SK-N-SH treated with all-trans-retinoic acid at 6 μM for 48 hours (cell line): Measurements from ENCODE around the gene MBNL2.

Source experiments
- ATAC-seq: fragments of 200-7000 bp; cut with Tn5 transposase; 3 replicates; pipeline ENCODE4 v1.9.1; 2020; ENCODE audit warnings: mild to moderate bottlenecking, moderate library complexity
- ARNTL ChIP-seq: fragments of 450-650 bp; formaldehyde crosslinking; IDR thresholded peaks from 2 replicates; pipeline ENCODE4 v1.5.0; 2020; ENCODE audit warnings: low read depth, mild to moderate bottlenecking, moderate library complexity, borderline replicate concordance
- CSDC2 ChIP-seq: fragments of 250-450 bp; sonication (Bioruptor Pico); IDR thresholded peaks from 2 replicates; pipeline ENCODE4 v1.5.0; 2020; ENCODE audit warnings: mild to moderate bottlenecking, moderate library complexity
- ESRRG ChIP-seq: fragments of 250-450 bp; sonication (Bioruptor Pico); IDR thresholded peaks from 2 replicates; pipeline ENCODE4 v1.6.1; 2021; ENCODE audit warnings: mild to moderate bottlenecking
- GLIS3 ChIP-seq: fragments of 250-450 bp; sonication (Bioruptor Pico); IDR thresholded peaks from 2 replicates; pipeline ENCODE4 v1.5.0; 2020; ENCODE audit warnings: mild to moderate bottlenecking, moderate library complexity
- ISL1 ChIP-seq: fragments of 250-450 bp; sonication (Bioruptor Pico); IDR thresholded peaks from 2 replicates; pipeline ENCODE4 v2.1.2; 2022; ENCODE audit warnings: mild to moderate bottlenecking, moderate library complexity
- OSR1 ChIP-seq: fragments of 250-450 bp; sonication (Bioruptor Pico); IDR thresholded peaks from 2 replicates; pipeline ENCODE4 v1.8.0; 2022; ENCODE audit warnings: moderate library complexity, mild to moderate bottlenecking, inconsistent platforms
- PPARA ChIP-seq: fragments of 250-450 bp; sonication (Bioruptor Pico); IDR thresholded peaks from 2 replicates; pipeline ENCODE4 v1.5.0; 2020; ENCODE audit warnings: mild to moderate bottlenecking, borderline replicate concordance
- SNAI2 ChIP-seq: fragments of 250-450 bp; sonication (Bioruptor Pico); IDR thresholded peaks from 2 replicates; pipeline ENCODE4 v1.5.0; 2020; ENCODE audit warnings: mild to moderate bottlenecking, moderate library complexity
- TCF4 ChIP-seq: fragments of 250-450 bp; sonication (Bioruptor Pico); IDR thresholded peaks from 2 replicates; pipeline ENCODE4 v1.8.0; 2021; ENCODE audit warnings: mild to moderate bottlenecking, moderate library complexity, borderline replicate concordance
- TOX ChIP-seq: fragments of 250-450 bp; sonication (Bioruptor Pico); IDR thresholded peaks from 2 replicates; pipeline ENCODE4 v1.8.0; 2021; ENCODE audit warnings: mild to moderate bottlenecking, moderate library complexity, borderline replicate concordance
- ZC3H10 ChIP-seq: fragments of 250-450 bp; sonication (Bioruptor Pico); IDR thresholded peaks from 2 replicates; pipeline ENCODE4 v1.5.1; 2021; ENCODE audit warnings: mild to moderate bottlenecking, moderate library complexity
- ZFP3 ChIP-seq: fragments of 250-450 bp; sonication (Bioruptor Pico); IDR thresholded peaks from 2 replicates; pipeline ENCODE4 v1.5.0; 2020; ENCODE audit warnings: mild to moderate bottlenecking, moderate library complexity
- ZFP30 ChIP-seq: fragments of 450-650 bp; formaldehyde crosslinking; IDR thresholded peaks from 2 replicates; pipeline ENCODE4 v1.5.0; 2022; ENCODE audit warnings: mild to moderate bottlenecking, moderate library complexity
- ZNF565 ChIP-seq: fragments of 450-650 bp; formaldehyde crosslinking; conservative IDR thresholded peaks from 2 replicates; pipeline ENCODE4 v1.5.0; 2020; ENCODE audit warnings: low read depth, mild to moderate bottlenecking, moderate library complexity
- ZNF70 ChIP-seq: fragments of 450-650 bp; formaldehyde crosslinking; IDR thresholded peaks from 2 replicates; pipeline ENCODE4 v1.5.0; 2020; ENCODE audit warnings: mild to moderate bottlenecking, moderate library complexity
- ZNF8 ChIP-seq: fragments of 450-650 bp; formaldehyde crosslinking; IDR thresholded peaks from 2 replicates; pipeline ENCODE4 v1.5.0; 2020; ENCODE audit warnings: mild to moderate bottlenecking, moderate library complexity
- TF ChIP-seq, protein P1 (sequence below): fragments of 250-450 bp; sonication (Bioruptor Pico); IDR thresholded peaks from 2 replicates; pipeline ENCODE4 v1.8.0; 2021; ENCODE audit warnings: low read depth, mild to moderate bottlenecking, moderate library complexity, borderline replicate concordance
- TF ChIP-seq, protein P2 (sequence below): fragments of 250-450 bp; sonication (Bioruptor Pico); IDR thresholded peaks from 2 replicates; pipeline ENCODE4 v1.8.0; 2020; ENCODE audit warnings: mild to moderate bottlenecking, moderate library complexity, borderline replicate concordance
- TF ChIP-seq, protein P3 (sequence below): fragments of 250-450 bp; sonication (Bioruptor Pico); IDR thresholded peaks from 2 replicates; pipeline ENCODE4 v1.5.1; 2020; ENCODE audit warnings: low read depth, mild to moderate bottlenecking, moderate library complexity

MBNL2 gene

DNA sequence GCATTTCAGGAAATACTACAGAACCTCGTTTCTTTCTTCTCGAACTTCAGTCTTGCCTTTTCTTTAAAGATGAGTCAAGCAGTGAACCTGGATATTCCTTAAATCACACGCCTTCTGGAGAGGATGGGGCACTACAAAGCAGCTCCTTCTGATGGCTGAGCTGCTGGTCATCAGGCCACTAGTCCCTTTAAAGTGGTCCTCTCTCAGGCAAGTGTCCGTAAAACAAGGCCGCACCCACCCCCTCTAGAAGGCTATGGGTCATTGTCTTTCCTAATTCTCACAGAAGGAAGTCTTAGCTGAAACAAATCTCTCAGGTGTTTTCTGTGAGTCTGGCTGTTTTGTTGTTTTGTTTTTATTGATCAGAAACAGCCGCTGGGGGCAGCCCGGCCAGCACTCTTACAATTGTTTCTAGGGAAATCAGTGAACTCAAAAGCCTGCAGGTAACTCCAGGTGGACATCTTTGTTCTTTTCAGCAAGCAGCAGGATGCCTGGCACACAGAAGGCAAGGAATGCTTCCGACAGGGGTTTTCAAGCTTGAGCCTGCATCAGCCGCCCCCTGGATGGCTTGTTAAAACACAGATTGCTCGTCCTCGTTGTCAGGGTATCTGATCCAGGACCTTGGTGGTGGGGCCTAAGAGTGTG is 45.4 kb downstream of the MBNL2 start (continued):
- TF ChIP-seq, protein P1, sequence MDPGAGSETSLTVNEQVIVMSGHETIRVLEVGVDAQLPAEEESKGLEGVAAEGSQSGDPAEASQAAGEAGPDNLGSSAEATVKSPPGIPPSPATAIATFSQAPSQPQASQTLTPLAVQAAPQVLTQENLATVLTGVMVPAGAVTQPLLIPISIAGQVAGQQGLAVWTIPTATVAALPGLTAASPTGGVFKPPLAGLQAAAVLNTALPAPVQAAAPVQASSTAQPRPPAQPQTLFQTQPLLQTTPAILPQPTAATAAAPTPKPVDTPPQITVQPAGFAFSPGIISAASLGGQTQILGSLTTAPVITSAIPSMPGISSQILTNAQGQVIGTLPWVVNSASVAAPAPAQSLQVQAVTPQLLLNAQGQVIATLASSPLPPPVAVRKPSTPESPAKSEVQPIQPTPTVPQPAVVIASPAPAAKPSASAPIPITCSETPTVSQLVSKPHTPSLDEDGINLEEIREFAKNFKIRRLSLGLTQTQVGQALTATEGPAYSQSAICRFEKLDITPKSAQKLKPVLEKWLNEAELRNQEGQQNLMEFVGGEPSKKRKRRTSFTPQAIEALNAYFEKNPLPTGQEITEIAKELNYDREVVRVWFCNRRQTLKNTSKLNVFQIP (CRISPR knock-in tag), result no peak
- TF ChIP-seq ISL1 (CRISPR knock-in tag), result no peak
- no peak for TF ChIP-seq TCF4 (CRISPR knock-in tag)
- no peak for TF ChIP-seq ZFP30 (CRISPR knock-in tag)
- TF ChIP-seq CSDC2 (CRISPR knock-in tag), result no peak
- TF ChIP-seq ARNTL (CRISPR knock-in tag), result no peak
- TF ChIP-seq ZNF8 (CRISPR knock-in tag), result no peak
- TF ChIP-seq SNAI2 (CRISPR knock-in tag), result no peak
- TF ChIP-seq, all 23 proteins: peak for 0

DNA sequence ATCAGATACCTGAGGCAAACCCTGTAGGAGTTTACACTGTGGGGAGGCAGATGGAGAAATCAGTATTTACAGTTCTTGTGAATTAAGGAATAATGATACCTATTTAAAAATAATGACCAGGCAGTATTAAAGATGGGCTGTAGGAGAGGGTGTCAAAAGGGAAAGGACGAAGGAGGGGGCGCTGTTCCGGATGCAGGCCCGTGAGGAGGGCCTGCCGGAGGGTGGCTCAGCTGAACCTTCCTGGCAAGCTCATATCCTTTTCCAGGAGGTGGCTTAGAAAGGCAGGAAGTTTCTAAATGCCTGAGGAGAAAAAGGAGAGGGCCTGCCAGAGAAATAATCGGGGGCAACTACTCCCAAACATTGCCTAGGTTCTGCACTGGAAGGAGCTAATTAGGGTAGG is 46.6 kb downstream of the MBNL2 start:
- TF ChIP-seq ESRRG (CRISPR knock-in tag), result no peak
- TF ChIP-seq TOX (CRISPR knock-in tag), result no peak
- no peak for TF ChIP-seq ARNTL (CRISPR knock-in tag)
- ATAC-seq, result no peak

DNA sequence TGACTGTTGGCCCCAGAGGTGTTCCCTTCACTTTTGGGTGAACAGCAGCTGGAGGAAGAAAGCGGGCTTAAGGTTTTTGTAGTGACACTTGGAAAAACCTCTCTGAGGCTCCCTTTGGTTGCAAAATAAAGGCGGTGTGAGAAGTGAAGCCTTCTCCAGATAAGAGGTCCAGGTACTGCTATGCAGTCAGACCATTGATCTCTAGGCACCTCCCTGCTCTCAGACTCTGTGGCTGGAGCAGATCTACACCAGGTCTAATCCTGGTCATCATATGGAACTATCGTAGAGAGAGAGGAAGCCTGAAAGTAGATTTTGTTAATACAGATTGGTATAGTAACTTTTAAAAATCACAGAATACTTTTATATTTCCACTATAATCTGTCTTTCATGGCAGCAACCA is 47.5 kb downstream of the MBNL2 start:
- TF ChIP-seq, protein P2, sequence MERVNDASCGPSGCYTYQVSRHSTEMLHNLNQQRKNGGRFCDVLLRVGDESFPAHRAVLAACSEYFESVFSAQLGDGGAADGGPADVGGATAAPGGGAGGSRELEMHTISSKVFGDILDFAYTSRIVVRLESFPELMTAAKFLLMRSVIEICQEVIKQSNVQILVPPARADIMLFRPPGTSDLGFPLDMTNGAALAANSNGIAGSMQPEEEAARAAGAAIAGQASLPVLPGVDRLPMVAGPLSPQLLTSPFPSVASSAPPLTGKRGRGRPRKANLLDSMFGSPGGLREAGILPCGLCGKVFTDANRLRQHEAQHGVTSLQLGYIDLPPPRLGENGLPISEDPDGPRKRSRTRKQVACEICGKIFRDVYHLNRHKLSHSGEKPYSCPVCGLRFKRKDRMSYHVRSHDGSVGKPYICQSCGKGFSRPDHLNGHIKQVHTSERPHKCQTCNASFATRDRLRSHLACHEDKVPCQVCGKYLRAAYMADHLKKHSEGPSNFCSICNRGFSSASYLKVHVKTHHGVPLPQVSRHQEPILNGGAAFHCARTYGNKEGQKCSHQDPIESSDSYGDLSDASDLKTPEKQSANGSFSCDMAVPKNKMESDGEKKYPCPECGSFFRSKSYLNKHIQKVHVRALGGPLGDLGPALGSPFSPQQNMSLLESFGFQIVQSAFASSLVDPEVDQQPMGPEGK (CRISPR knock-in tag), result no peak
- no peak for TF ChIP-seq ZNF70 (CRISPR knock-in tag)
- TF ChIP-seq GLIS3, result no peak
- no peak for TF ChIP-seq ZFP30 (CRISPR knock-in tag)
- TF ChIP-seq TCF4 (CRISPR knock-in tag), result no peak
- TF ChIP-seq PPARA (CRISPR knock-in tag), result no peak
- TF ChIP-seq ISL1 (CRISPR knock-in tag), result no peak
- TF ChIP-seq, protein P1 (CRISPR knock-in tag), result no peak
- TF ChIP-seq, protein P3, sequence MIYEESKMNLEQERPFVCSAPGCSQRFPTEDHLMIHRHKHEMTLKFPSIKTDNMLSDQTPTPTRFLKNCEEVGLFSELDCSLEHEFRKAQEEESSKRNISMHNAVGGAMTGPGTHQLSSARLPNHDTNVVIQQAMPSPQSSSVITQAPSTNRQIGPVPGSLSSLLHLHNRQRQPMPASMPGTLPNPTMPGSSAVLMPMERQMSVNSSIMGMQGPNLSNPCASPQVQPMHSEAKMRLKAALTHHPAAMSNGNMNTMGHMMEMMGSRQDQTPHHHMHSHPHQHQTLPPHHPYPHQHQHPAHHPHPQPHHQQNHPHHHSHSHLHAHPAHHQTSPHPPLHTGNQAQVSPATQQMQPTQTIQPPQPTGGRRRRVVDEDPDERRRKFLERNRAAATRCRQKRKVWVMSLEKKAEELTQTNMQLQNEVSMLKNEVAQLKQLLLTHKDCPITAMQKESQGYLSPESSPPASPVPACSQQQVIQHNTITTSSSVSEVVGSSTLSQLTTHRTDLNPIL (CRISPR knock-in tag), result no peak
- TF ChIP-seq ZNF8 (CRISPR knock-in tag), result no peak
- no peak for TF ChIP-seq ZFP3 (CRISPR knock-in tag)
- no peak for TF ChIP-seq CSDC2 (CRISPR knock-in tag)
- no peak for TF ChIP-seq ZC3H10 (CRISPR knock-in tag)
- no peak for TF ChIP-seq ZNF565
- TF ChIP-seq OSR1 (CRISPR knock-in tag), result no peak
- no peak for ATAC-seq

DNA sequence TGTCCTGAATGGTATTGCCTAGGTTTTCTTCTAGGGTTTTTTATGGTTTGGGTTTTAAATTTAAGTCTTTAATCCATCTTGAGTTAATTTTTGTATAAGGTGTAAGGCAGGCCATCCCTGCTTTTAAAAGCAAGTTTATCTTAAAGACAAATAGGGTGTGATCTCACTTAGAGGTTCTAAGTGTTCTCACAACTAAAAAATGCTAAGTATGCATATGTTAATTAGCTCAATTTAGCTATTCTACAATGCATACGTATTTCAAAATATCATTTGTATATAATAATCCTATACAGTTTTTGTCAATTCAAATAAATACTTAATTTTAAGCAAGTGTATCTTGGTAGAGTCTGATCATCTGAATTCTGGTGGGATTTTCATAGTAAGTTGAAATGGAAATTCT is 50.4 kb downstream of the MBNL2 start:
- no peak for ATAC-seq
- TF ChIP-seq ZNF565 (no peak), OSR1 (CRISPR knock-in tag) (no peak), ZFP30 (CRISPR knock-in tag) (no peak), GLIS3 (no peak)
- TF ChIP-seq, protein P1 (CRISPR knock-in tag), result no peak
- TF ChIP-seq, all 23 proteins: peak for 0
